ENCODE data around the gene KRTAP10-2.

- TF ChIP-seq POLR2AphosphoS5 (IDR thresholded peaks at IDR 0.05; ENCODE audit: low read depth, low read length) (no peak), POLR2A (IDR thresholded peaks at IDR 0.05; ENCODE audit: low read depth, low read length) (no peak), TAF1 (IDR thresholded peaks at IDR 0.05; ENCODE audit: borderline replicate concordance, low read depth, low read length) (no peak)
Measured at GRCh38 chr21:44540741-44541288, 10.5 kb downstream of the KRTAP10-2 start.
